HG03064 (cell line): ENCODE results near the gene SPPL3.
"Not testable (repeated sequence)": the region's sequence is repeated elsewhere in the genome, so short reads cannot be mapped to it uniquely, and the experiment has no call there.

ENCODE experiments used
- ATAC-seq: cut with Tn5 transposase; IDR thresholded peaks from one replicate; pipeline ENCODE4 v1.9.1; 2021; ENCODE audit warnings: low read depth; ENCODE audit not compliant: unreplicated experiment

SPPL3 gene

GRCh38 chr12:120732198-120732597, 172.0 kb downstream of the SPPL3 start:
- ATAC-seq, result not testable (repeated sequence)

- ATAC-seq, result no peak
Measured at GRCh38 chr12:120726961-120727360, 177.2 kb downstream of the SPPL3 start.

GRCh38 chr12:120726510-120726793, 177.7 kb downstream of the SPPL3 start:
- ATAC-seq, result no peak

GRCh38 chr12:120725659-120726509, 178.3 kb downstream of the SPPL3 start, which contains the start of gene ACADS:
ACADS (plus strand) TSS chr12:120725826; CDS start chr12:120725886, 60 bp downstream.
- peak; percentile 92 for ATAC-seq

- ATAC-seq, result no peak
Measured at GRCh38 chr12:120725151-120725658, 179.0 kb downstream of the SPPL3 start.

- no peak for ATAC-seq
Measured at GRCh38 chr12:120724720-120725119, 179.4 kb downstream of the SPPL3 start.

GRCh38 chr12:120722784-120723183, 181.4 kb downstream of the SPPL3 start:
- no peak for ATAC-seq

GRCh38 chr12:120721866-120722265, 182.3 kb downstream of the SPPL3 start:
- no peak for ATAC-seq

GRCh38 chr12:120720987-120721801, 183.0 kb downstream of the SPPL3 start:
- no peak for ATAC-seq

- no peak for ATAC-seq
Measured at GRCh38 chr12:120720234-120720986, 183.7 kb downstream of the SPPL3 start.

- ATAC-seq, result no peak
Measured at GRCh38 chr12:120719496-120720233, 184.5 kb downstream of the SPPL3 start.

GRCh38 chr12:120719072-120719471, 185.1 kb downstream of the SPPL3 start:
- ATAC-seq, result no peak

GRCh38 chr12:120718055-120718454, 186.1 kb downstream of the SPPL3 start:
- ATAC-seq, result no peak

GRCh38 chr12:120713861-120714482, 190.2 kb downstream of the SPPL3 start:
- ATAC-seq, result no peak

GRCh38 chr12:120712610-120713009, 191.5 kb downstream of the SPPL3 start:
- no peak for ATAC-seq
